Body of pancreas (tissue), 4 donors: Measurements from ENCODE around the gene ITGAV. TPM values are rescaled to one million over a fixed set of nuclear protein-coding genes. Genes with fewer than 3 reads are reported as not detected.
"Not testable (repeated sequence)": the region's sequence is repeated elsewhere in the genome, so short reads cannot be mapped to it uniquely, and the experiment has no call there.

Experiments
- ATAC-seq: fragments of 150-250 bp; one replicate; pipeline ENCODE4 v1.9.1; 2016
- DNase-seq, 4 donors: peaks; one replicate each; pipeline ENCODE4 v3.0.0-alpha.2; 2019
- H3K27ac ChIP-seq, 4 donors: fragments of 200-600 bp; sonication (generic); 1 replicate in 3 of 4; 2 replicates in 1 of 4; pipeline versions ENCODE4 v1.5.1 to v1.6.1; 2016 to 2019; ENCODE audit warnings: mild to moderate bottlenecking in 1 of 4, mixed read lengths in 1 of 4, moderate library complexity in 1 of 4
- H3K27me3 ChIP-seq, 2 donors: fragments of 200-600 bp; sonication (generic); one replicate each; pipeline ENCODE4 v1.6.0; 2016; ENCODE audit warnings: mild to moderate bottlenecking in 1 of 2
- H3K36me3 ChIP-seq, 2 donors: fragments of 200-600 bp; sonication (generic); replicated peaks in 1 of 2; 2 replicates each; pipeline ENCODE4 v1.5.1; 2016; ENCODE audit warnings: low read depth in 2 of 2; ENCODE audit not compliant: insufficient read depth in 1 of 2
- H3K4me1 ChIP-seq: fragments of 200-600 bp; sonication (generic); one replicate; pipeline ENCODE4 v1.6.0; 2016
- H3K4me3 ChIP-seq, 2 donors: fragments of 200-600 bp; sonication (generic); 1 replicate in 1 of 2; 2 replicates in 1 of 2; pipeline ENCODE4 v1.5.1; 2016 to 2019
- H3K9me3 ChIP-seq, 3 donors: fragments of 200-600 bp; sonication (generic); 1 replicate in 2 of 3; 2 replicates in 1 of 3; pipeline ENCODE4 v1.5.1; 2016
- POLR2A ChIP-seq, 3 donors: fragments of 450-650 bp; IDR thresholded peaks; one replicate each; pipeline ENCODE4 v1.6.1; 2016; ENCODE audit warnings: antibody characterized with exemption in 3 of 3, mild to moderate bottlenecking in 2 of 3
- WGBS, 2 donors: methylation state at CpG; one replicate each; pipeline ENCODE4 v1.1.5; 2017; 5-methylcytosine and 5-hydroxymethylcytosine counted together
- intact Hi-C: fragments of 100-400 bp; cut with DNase I; formaldehyde crosslinking; loops from one replicate; pipeline ENCODE4 v1.15.1; 2023
- total RNA-seq, 2 donors: library from RNA; depleted of rRNA; stranded (reverse); fragments of >200 nt; gene quantifications; one replicate each; pipeline ENCODE4 v1.1.0, GENCODE V29; 2016
- TF ChIP-seq, protein P1 (sequence below), 7 experiments: fragments of 450-650 bp in 4 of 7; fragments of 200-600 bp in 3 of 7; sonication (generic) in 3 of 7; IDR thresholded peaks; one replicate each; pipeline ENCODE4 v1.5.1; 2016 to 2019; ENCODE audit warnings: antibody characterized with exemption in 7 of 7

Gene ITGAV
- total RNA-seq, 2 donors from 2014 or later = 48.0 to 72.8 TPM

DNA sequence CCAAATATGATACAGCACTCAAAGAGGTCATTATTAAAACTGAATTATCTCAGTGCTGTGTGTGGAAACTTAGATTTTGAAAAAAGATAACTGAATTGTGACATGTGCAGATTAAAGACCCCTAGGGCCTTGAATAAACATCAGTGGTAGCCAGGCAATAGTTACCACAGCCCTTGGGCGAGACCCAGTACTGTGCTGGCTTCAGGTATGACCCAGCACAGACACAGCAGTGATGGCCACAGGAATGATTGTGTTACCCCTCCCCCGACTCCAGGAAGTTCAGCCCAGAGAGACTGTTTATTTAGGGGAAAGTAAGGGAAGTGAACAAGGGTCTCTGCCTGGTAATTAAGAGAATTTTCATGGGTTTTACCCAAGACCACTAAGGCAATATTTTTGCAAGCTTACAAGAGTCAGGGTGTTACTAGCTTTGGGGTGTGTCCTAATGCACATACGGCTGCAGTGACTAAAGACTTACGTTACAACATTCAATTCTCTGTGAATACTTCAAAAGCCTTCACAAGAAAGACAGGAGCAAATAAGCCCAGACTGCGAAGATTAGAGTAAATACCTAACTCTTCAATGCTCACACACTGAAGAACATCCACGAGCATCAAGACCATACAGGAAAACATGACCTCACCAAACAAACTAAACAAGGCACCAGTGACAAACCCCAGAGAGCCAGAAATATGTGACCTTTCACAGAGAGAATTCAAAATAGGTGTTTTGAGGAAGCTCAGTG is 28.2 kb upstream of the ITGAV start:
- Histone ChIP-seq H3K27me3 (no peaks in the 10 kb centered on the region), H3K27ac (no peak overlapping the region), H3K4me1 (no peaks in the 10 kb centered on the region), H3K9me3 (no peaks in the 10 kb centered on the region), H3K4me3 (no peak overlapping the region), H3K36me3 (no peaks in the 10 kb centered on the region)
- intact Hi-C loops = no loop called here
- no peak for TF ChIP-seq POLR2A (IDR thresholded peaks at IDR 0.05)
- TF ChIP-seq, protein P1, sequence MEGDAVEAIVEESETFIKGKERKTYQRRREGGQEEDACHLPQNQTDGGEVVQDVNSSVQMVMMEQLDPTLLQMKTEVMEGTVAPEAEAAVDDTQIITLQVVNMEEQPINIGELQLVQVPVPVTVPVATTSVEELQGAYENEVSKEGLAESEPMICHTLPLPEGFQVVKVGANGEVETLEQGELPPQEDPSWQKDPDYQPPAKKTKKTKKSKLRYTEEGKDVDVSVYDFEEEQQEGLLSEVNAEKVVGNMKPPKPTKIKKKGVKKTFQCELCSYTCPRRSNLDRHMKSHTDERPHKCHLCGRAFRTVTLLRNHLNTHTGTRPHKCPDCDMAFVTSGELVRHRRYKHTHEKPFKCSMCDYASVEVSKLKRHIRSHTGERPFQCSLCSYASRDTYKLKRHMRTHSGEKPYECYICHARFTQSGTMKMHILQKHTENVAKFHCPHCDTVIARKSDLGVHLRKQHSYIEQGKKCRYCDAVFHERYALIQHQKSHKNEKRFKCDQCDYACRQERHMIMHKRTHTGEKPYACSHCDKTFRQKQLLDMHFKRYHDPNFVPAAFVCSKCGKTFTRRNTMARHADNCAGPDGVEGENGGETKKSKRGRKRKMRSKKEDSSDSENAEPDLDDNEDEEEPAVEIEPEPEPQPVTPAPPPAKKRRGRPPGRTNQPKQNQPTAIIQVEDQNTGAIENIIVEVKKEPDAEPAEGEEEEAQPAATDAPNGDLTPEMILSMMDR (IDR thresholded peaks at IDR 0.05) = no peak
- no peak for DNase-seq
- ATAC-seq = no peak
- 83 to 90% methylated on average over 6 of the region's 6 CpGs for WGBS, 2 donors

DNA sequence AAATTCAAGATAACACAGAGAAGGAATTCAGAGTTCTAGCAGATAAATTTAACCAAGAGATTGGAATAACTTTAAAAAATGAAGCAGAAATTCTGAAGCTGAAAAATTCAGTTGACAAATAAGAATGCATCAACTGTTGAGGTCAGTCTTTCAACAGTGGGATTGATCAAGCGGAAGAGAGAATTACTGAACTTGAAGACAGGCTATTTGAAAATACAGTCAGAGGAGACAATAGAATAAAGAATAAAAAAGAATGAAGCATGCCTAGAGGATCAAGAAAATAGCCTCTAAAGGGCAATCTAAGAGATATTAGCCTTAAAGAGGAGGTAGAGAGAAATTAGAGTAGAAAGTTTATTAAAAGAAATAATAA is 27.7 kb upstream of the ITGAV start:
- Histone ChIP-seq H3K36me3 (no peaks in the 10 kb centered on the region), H3K4me3 (no peak overlapping the region), H3K27ac (no peak overlapping the region), H3K9me3 (no peaks in the 10 kb centered on the region), H3K4me1 (no peaks in the 10 kb centered on the region), H3K27me3 (no peaks in the 10 kb centered on the region)
- ATAC-seq (no peak), DNase-seq (no peak)
- 100% methylated on average over 1 of the region's 1 CpG for WGBS, 2 donors
- intact Hi-C loops = no loop called here
- TF ChIP-seq, protein P1 (IDR thresholded peaks at IDR 0.05) = no peak

DNA sequence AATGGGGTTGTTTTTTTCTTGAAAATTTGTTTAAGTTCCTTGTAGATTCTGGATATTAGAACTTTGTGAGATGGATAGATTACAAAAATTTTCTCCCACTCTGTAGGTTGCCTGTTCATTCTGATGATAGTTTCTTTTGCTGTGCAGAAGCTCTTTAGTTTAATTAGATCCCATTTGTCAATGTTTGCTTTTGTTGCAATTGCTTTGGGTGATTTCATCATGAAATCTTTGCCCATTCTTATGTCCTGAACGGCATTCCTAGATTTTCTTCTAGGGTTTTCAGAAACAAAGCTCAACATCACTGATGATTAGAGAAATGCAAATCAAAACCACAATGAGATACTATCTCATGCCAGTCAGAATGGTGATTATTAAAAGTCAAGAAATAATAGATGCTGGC is 21.3 kb upstream of the ITGAV start:
- WGBS, 2 donors = 90 to 97% methylated on average over 1 of the region's 1 CpG
- DNase-seq, H3K4me1 ChIP-seq, H3K27me3 ChIP-seq, intact Hi-C loops, H3K27ac ChIP-seq, ATAC-seq, H3K9me3 ChIP-seq, H3K4me3 ChIP-seq, H3K36me3 ChIP-seq: not testable (repeated sequence)

DNA sequence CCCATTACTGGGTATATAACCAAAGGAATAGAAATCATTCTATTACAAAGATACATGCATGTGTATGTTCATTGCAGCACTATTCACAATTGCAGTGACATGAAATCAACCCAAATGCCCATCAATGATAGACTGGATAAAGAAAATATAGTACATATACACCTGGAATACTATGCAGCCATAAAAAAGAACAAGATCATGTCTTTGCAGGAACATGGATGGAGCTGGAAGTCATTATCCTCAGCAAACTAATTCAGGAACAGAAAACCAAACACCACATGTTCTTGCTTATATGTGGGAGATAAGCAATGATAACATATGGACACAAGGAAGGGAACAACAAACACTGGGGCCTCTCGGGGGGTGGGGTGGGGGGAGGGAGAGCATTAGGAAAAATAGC is 20.7 kb upstream of the ITGAV start:
- H3K9me3 ChIP-seq, H3K36me3 ChIP-seq, H3K27ac ChIP-seq, H3K27me3 ChIP-seq, ATAC-seq, intact Hi-C loops, H3K4me3 ChIP-seq, DNase-seq, H3K4me1 ChIP-seq: not testable (repeated sequence)
- WGBS, 2 donors = 43 to 50% methylated on average over 1 of the region's 1 CpG

DNA sequence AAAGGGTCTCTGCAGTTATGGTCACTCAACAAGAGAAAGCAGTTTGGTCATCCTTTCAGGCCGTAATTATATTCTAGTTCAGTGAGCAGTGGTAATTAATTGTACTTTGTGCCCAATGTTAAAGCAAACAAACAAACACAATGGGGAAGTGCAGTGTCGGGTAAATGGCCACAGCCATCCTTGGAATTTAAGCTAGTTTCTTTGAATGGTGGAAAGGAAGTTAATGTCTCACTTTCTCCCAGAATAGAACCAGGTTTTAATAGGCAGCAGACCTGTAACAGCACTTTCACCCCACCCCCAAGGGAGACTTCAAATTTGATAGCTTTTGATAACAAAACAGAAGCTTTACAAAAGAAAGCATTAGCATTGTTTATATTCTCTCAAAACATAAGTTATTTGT is 20.0 kb upstream of the ITGAV start:
- no peak overlapping the region for H3K4me3 ChIP-seq
- no peaks in the 10 kb centered on the region for H3K36me3 ChIP-seq
- no peak for TF ChIP-seq POLR2A (IDR thresholded peaks at IDR 0.05)
- TF ChIP-seq, protein P1 (IDR thresholded peaks at IDR 0.05) = no peak
- intact Hi-C loops = no loop called here
- no peaks in the 10 kb centered on the region for H3K9me3 ChIP-seq
- WGBS, 2 donors = 49 to 55% methylated on average over 2 of the region's 2 CpGs
- DNase-seq = no peak
- peaks cover 7% of the 10 kb centered on the region for H3K4me1 ChIP-seq
- no peak for ATAC-seq
- no peak overlapping the region for H3K27ac ChIP-seq
- H3K27me3 ChIP-seq = no peaks in the 10 kb centered on the region

DNA sequence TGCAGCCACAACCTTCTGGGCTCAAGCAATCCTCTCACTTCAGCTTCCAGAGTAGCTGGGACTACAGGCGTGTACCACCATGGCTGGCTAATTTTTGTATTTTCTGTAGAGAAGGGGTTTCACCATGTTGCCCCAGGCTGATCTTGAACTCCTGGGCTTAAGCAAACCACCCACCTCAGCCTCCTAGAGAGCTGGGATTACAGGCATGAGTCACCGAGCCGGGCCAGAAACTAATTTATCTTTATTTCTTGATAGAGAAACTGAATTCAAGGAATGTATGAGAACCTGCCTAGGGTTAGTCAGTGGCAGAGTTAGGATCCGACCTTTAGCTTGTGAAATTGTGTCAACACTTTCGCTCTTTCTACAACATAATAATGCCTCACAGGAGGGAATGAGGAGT is 19.3 kb upstream of the ITGAV start:
- DNase-seq (no peak), ATAC-seq (peak; percentile 72)
- TF ChIP-seq, protein P1 (IDR thresholded peaks at IDR 0.05) = no peak
- no peak for TF ChIP-seq POLR2A (IDR thresholded peaks at IDR 0.05)
- Histone ChIP-seq H3K9me3 (no peaks in the 10 kb centered on the region), H3K27ac (peak overlapping the region in 1 of 4 donors; percentile 32), H3K4me1 (peaks cover 14% of the 10 kb centered on the region), H3K36me3 (no peaks in the 10 kb centered on the region), H3K27me3 (no peaks in the 10 kb centered on the region), H3K4me3 (no peak overlapping the region)
- intact Hi-C loops = no loop called here
- WGBS, 2 donors = 47 to 55% methylated on average over 5 of the region's 5 CpGs
